Fibroblast of lung (primary cell): Measurements from ENCODE around the gene ADAM33. TPM values are rescaled to one million over a fixed set of nuclear protein-coding genes. Genes with fewer than 3 reads are reported as not detected.

Source experiments
- DNase-seq, 2 donors: peaks; one replicate each; pipeline versions ENCODE4 v3.0.0 to v3.0.0-alpha.2; 2010; ENCODE audit warnings: low read depth in 2 of 2
- H2AFZ ChIP-seq: 2 replicates; pipeline ENCODE4 v1.5.1; 2012; ENCODE audit warnings: low read length, control low read depth, inconsistent platforms
- H3K27ac ChIP-seq: 2 replicates; pipeline ENCODE4 v1.5.1; 2011; ENCODE audit warnings: low read length, control low read depth; ENCODE audit not compliant: insufficient read depth
- H3K27me3 ChIP-seq: 2 replicates; pipeline ENCODE4 v1.5.1; 2011; ENCODE audit warnings: mild to moderate bottlenecking, low read length; ENCODE audit not compliant: control insufficient read depth, insufficient read depth
- H3K36me3 ChIP-seq: 2 replicates; pipeline ENCODE4 v1.5.1; 2011; ENCODE audit warnings: low read length; ENCODE audit not compliant: control insufficient read depth, insufficient read depth
- H3K4me1 ChIP-seq: 2 replicates; pipeline ENCODE4 v1.5.1; 2011; ENCODE audit warnings: low read length; ENCODE audit not compliant: control insufficient read depth, insufficient read depth; ENCODE audit errors: extremely low read depth
- H3K4me2 ChIP-seq: 2 replicates; pipeline ENCODE4 v1.5.1; 2011; ENCODE audit warnings: low read length, control low read depth; ENCODE audit not compliant: insufficient read depth; ENCODE audit errors: extremely low read depth
- H3K4me3 ChIP-seq, 4 experiments: fragments of 200-600 bp in 1 of 4; sonication (generic) in 1 of 4; replicated peaks in 1 of 4; 2 replicates each; pipeline ENCODE4 v1.5.1; 2011 to 2016; ENCODE audit warnings: low read length in 4 of 4, low read depth in 3 of 4, mild to moderate bottlenecking in 3 of 4, control low read depth in 2 of 4, inconsistent platforms in 1 of 4, mixed read lengths in 1 of 4; ENCODE audit not compliant: insufficient read depth in 1 of 4; ENCODE audit errors: control extremely low read depth in 1 of 4
- H3K79me2 ChIP-seq: 2 replicates; pipeline ENCODE4 v1.5.1; 2012; ENCODE audit warnings: mild to moderate bottlenecking, low read length, inconsistent platforms; ENCODE audit not compliant: control insufficient read depth, insufficient read depth
- H3K9ac ChIP-seq: 2 replicates; pipeline ENCODE4 v1.5.1; 2011; ENCODE audit warnings: mild to moderate bottlenecking, low read length, control low read depth; ENCODE audit not compliant: insufficient read depth
- H3K9me3 ChIP-seq: 2 replicates; pipeline ENCODE4 v1.5.1; 2012; ENCODE audit warnings: low read depth, low read length; ENCODE audit not compliant: control insufficient read depth, insufficient read depth
- H4K20me1 ChIP-seq: 2 replicates; pipeline ENCODE4 v1.5.1; 2011; ENCODE audit warnings: low read length; ENCODE audit not compliant: control insufficient read depth, insufficient read depth; ENCODE audit errors: extremely low read depth
- EZH2 ChIP-seq: IDR thresholded peaks from 2 replicates; pipeline ENCODE4 v1.5.1; 2012; ENCODE audit warnings: low read length, control low read depth, mild to moderate bottlenecking; ENCODE audit errors: missing control alignments
- polyA plus RNA-seq, 2 donors: library from polyadenylated mRNA; depleted of rRNA in 1 of 2; stranded (reverse) in 1 of 2; unstranded in 1 of 2; fragments of >200 nt; gene quantifications; 2 replicates each; pipeline ENCODE4 v1.2.1, GENCODE V29; 2011 to 2012; ENCODE audit warnings: missing spikeins in 1 of 2
- total RNA-seq: library from RNA; depleted of rRNA; stranded (reverse); fragments of >200 nt; gene quantifications from 2 replicates; pipeline ENCODE4 v1.2.1, GENCODE V29; 2014
- TF ChIP-seq, protein P1 (sequence below), 2 donors: IDR thresholded peaks in 1 of 2; conservative IDR thresholded peaks in 1 of 2; 1 replicate in 1 of 2; 2 replicates in 1 of 2; pipeline ENCODE4 v1.5.1; 2011 to 2012; ENCODE audit warnings: low read length in 2 of 2, control low read depth in 1 of 2, inconsistent platforms in 1 of 2, low read depth in 1 of 2, mild to moderate bottlenecking in 1 of 2

ADAM33 gene
- total and polyA plus RNA-seq, 2 donors (not counting 1 experiment from before 2014, with no cell fraction given), result 29.4 to 67.9 TPM

DNA sequence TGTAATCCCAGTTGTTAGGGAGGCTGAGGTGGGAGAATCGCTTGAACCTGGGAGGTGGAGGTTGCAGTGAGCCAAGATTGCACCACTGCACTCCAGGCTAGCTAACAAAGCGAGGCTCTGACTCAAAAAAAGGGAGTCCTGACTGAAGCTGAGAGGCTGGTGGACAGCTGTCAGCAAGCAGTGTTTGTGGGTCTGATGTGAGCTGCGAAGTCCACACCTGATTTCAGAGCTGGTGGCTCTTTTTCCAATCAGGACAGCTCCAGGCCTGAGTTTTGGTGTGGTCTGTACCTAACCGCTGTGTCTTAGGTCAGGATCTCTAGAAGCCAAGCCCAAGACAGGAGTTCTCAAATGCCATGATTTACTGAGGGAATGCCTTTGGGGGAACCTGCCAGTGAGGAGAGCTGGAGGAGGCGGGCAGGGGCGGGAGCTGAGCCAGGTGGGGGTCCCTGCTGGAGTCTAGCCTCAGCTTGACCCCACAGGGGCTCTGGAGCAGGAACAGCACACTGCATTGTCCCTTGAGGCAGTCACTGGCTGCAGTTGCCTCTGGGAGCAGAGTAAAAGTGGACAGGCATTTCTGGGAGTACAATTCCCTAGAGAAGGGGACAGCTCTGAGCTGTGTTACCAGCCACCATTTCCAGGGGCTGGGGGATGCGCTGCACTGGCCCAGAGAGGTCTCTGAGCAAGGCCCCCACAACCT, 23.6 kb downstream of the ADAM33 start:
- no peaks in the 10 kb centered on the region for H4K20me1 ChIP-seq
- no peak overlapping the region for H2AFZ ChIP-seq
- no peak overlapping the region for H3K9ac ChIP-seq
- H3K4me1 ChIP-seq, result no peaks in the 10 kb centered on the region
- TF ChIP-seq, protein P1, sequence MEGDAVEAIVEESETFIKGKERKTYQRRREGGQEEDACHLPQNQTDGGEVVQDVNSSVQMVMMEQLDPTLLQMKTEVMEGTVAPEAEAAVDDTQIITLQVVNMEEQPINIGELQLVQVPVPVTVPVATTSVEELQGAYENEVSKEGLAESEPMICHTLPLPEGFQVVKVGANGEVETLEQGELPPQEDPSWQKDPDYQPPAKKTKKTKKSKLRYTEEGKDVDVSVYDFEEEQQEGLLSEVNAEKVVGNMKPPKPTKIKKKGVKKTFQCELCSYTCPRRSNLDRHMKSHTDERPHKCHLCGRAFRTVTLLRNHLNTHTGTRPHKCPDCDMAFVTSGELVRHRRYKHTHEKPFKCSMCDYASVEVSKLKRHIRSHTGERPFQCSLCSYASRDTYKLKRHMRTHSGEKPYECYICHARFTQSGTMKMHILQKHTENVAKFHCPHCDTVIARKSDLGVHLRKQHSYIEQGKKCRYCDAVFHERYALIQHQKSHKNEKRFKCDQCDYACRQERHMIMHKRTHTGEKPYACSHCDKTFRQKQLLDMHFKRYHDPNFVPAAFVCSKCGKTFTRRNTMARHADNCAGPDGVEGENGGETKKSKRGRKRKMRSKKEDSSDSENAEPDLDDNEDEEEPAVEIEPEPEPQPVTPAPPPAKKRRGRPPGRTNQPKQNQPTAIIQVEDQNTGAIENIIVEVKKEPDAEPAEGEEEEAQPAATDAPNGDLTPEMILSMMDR (conservative IDR thresholded peaks at IDR 0.05 in 1 of 2, IDR thresholded peaks at IDR 0.05 in 1 of 2; ENCODE audit: low read depth in 1 of 2, low read length in 2 of 2), result no peak
- no peak for TF ChIP-seq EZH2
- H3K79me2 ChIP-seq, result no peaks in the 10 kb centered on the region
- H3K4me3 ChIP-seq, result no peak overlapping the region
- no peaks in the 10 kb centered on the region for H3K36me3 ChIP-seq
- no peaks in the 10 kb centered on the region for H3K9me3 ChIP-seq
- H3K27me3 ChIP-seq, result peaks cover 32% of the 10 kb centered on the region
- H3K27ac ChIP-seq, result no peak overlapping the region
- no peak for DNase-seq
- H3K4me2 ChIP-seq, result no peak overlapping the region

DNA sequence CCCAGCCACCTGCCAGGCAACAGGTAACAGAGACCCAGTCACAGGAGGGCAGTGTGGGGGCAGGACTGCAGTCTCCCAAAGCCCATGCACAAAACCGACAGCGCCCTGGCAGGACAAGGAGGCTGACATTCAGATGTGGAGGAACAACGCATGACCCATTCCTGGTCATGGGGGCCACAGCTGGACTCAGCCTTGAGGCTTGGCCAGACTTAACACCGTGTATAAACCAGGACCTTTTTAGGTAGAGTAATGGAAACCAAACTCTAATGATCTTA, 26.7 kb downstream of the ADAM33 start:
- Histone ChIP-seq H3K4me3 (no peak overlapping the region), H3K27me3 (peaks cover 7% of the 10 kb centered on the region), H3K4me2 (no peak overlapping the region), H2AFZ (no peak overlapping the region), H3K9ac (no peak overlapping the region), H3K4me1 (no peaks in the 10 kb centered on the region), H3K27ac (no peak overlapping the region), H3K36me3 (peaks cover 1% of the 10 kb centered on the region), H3K9me3 (no peaks in the 10 kb centered on the region), H3K79me2 (no peaks in the 10 kb centered on the region), H4K20me1 (no peaks in the 10 kb centered on the region)
- no peak for DNase-seq
- TF ChIP-seq, protein P1 (conservative IDR thresholded peaks at IDR 0.05 in 1 of 2, IDR thresholded peaks at IDR 0.05 in 1 of 2; ENCODE audit: low read depth in 1 of 2, low read length in 2 of 2), result no peak
- no peak for TF ChIP-seq EZH2

DNA sequence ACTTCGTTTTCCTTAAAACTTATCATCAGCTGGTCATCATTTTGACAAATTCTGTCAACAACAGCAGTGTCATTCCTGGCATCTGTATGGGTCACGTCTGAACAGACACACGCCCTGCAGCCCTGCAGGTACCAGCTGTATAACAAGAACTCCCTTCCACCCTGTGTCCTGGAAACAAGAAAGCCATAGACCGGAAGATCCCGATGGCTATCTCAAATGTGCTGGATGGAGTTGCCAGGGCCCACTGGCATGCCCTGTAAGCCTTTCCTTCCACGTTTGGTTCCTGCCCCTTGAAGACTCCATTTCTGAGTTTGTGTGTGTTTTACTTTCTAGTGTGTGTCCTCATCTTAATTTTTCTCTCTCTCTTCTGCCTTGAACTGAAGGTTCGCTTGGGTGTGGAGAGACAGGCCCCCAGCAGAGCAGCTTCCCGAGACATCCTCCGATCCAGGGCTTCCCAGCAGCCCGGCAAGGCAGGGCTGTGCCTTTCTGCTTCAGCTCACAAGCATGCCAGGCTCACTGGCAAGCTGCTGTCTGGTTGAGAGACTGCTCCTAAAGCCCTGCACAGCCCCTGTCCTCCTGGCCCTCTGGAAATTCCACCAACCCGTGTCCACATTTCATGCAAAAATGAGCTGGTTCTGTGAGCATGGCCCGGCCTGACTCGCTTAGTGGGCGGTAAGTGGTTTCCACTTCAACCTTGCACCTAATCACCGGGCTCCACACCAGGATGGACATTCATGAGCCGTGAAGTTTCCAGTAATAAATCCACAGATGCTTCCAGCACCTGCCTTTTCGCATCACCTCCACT, 27.3 kb downstream of the ADAM33 start:
- DNase-seq, result no peak
- no peaks in the 10 kb centered on the region for H4K20me1 ChIP-seq
- no peak overlapping the region for H3K27ac ChIP-seq
- peaks cover 7% of the 10 kb centered on the region for H3K27me3 ChIP-seq
- no peak overlapping the region for H2AFZ ChIP-seq
- H3K9ac ChIP-seq, result no peak overlapping the region
- no peak overlapping the region for H3K4me2 ChIP-seq
- peaks cover 1% of the 10 kb centered on the region for H3K36me3 ChIP-seq
- H3K9me3 ChIP-seq, result no peaks in the 10 kb centered on the region
- H3K4me1 ChIP-seq, result no peaks in the 10 kb centered on the region
- TF ChIP-seq, protein P1 (conservative IDR thresholded peaks at IDR 0.05 in 1 of 2, IDR thresholded peaks at IDR 0.05 in 1 of 2; ENCODE audit: low read depth in 1 of 2, low read length in 2 of 2), result no peak
- TF ChIP-seq EZH2, result no peak
- H3K4me3 ChIP-seq, result no peak overlapping the region
- no peaks in the 10 kb centered on the region for H3K79me2 ChIP-seq
